ENCODE results near the gene TXNDC16. TPM values are rescaled to one million over a fixed set of nuclear protein-coding genes. Genes with fewer than 3 reads are reported as not detected.
"Not testable (repeated sequence)": the region's sequence is repeated elsewhere in the genome, so short reads cannot be mapped to it uniquely, and the experiment has no call there.

Gene TXNDC16
- total RNA-seq, 2 experiments from 2014 or later, result 4.0 to 5.2 TPM

- intact Hi-C loops (cut with DNase I, micrococcal nuclease), result no loop called here
- H3K9me3 Mint-ChIP-seq (ENCODE audit: low read depth), result peaks cover 4% of the 10 kb centered on the region
- no peak overlapping the region for H3K4me3 Mint-ChIP-seq
- POLR2A ChIA-PET, result no interaction called here
- H3K4me1 Mint-ChIP-seq, result no peaks in the 10 kb centered on the region
- H3K27me3 Mint-ChIP-seq, result no peaks in the 10 kb centered on the region
- DNase-seq (no peak), ATAC-seq (no peak)
- CTCF ChIA-PET, result interaction anchor here (0.9 kb wide), 1 partner anchor 12 kb away, joined by 3 read pairs; no protein-coding TSS in a partner anchor
- H3K36me3 Mint-ChIP-seq (ENCODE audit: low read depth), result peaks cover 36% of the 10 kb centered on the region
- no peak overlapping the region for H3K27ac Mint-ChIP-seq
Measured at GRCh38 chr14:52481864-52482263, 70.4 kb downstream of the TXNDC16 start.

- POLR2A ChIA-PET, result no interaction called here
- peaks cover 28% of the 10 kb centered on the region for H3K36me3 Mint-ChIP-seq (ENCODE audit: low read depth)
- no peak overlapping the region for H3K27ac Mint-ChIP-seq
- ATAC-seq (peak; percentile 26), DNase-seq (no peak)
- intact Hi-C loops (cut with DNase I, micrococcal nuclease), result loop anchor here (1.0 kb wide), 2 partner anchors 174 to 477 kb away; no protein-coding TSS in a partner anchor
- peaks cover 8% of the 10 kb centered on the region for H3K9me3 Mint-ChIP-seq (ENCODE audit: low read depth)
- peaks cover 3% of the 10 kb centered on the region for H3K4me1 Mint-ChIP-seq
- H3K27me3 Mint-ChIP-seq, result no peaks in the 10 kb centered on the region
- CTCF ChIA-PET, result interaction anchor here (1.3 kb wide), 1 partner anchor 173 kb away, joined by 9 read pairs; no protein-coding TSS in a partner anchor
- H3K4me3 Mint-ChIP-seq, result no peak overlapping the region
Measured at GRCh38 chr14:52473557-52473956, 78.7 kb downstream of the TXNDC16 start.

DNA sequence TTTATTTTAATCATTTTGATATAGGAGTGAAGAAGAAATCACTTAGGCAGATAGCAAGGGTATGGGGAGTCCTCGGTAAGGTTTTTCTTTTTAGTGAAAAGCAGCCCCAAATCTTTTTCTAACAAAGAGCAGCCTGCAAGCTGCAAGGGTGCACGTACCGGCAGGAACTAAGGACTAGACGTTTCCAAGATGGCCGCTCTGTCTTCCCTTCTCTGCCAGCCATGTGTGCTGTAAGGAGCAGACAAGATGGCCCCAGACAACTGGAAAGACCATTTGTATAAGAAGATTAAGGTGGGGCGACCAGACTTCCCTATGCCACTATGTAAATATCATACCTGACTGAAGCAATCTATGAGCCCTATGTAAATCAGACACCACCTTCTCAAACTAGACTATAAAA lies 79.6 kb downstream of the TXNDC16 start:
- ChIA-PET POLR2A (no interaction called here), CTCF (interaction anchor here (0.6 to 1.3 kb wide), 4 partner anchors 54 to 342 kb away, joined by 3 to 9 read pairs (median 3); no protein-coding TSS in a partner anchor)
- H3K36me3 Mint-ChIP-seq (ENCODE audit: low read depth), result peaks cover 23% of the 10 kb centered on the region
- ATAC-seq (no peak), DNase-seq (no peak)
- H3K27ac Mint-ChIP-seq, result no peak overlapping the region
- H3K4me3 Mint-ChIP-seq, result no peak overlapping the region
- peaks cover 6% of the 10 kb centered on the region for H3K4me1 Mint-ChIP-seq
- intact Hi-C loops (cut with DNase I, micrococcal nuclease), result loop anchor here (1.0 kb wide), 2 partner anchors 173 to 476 kb away; no protein-coding TSS in a partner anchor
- H3K27me3 Mint-ChIP-seq, result no peaks in the 10 kb centered on the region
- peaks cover 8% of the 10 kb centered on the region for H3K9me3 Mint-ChIP-seq (ENCODE audit: low read depth)

DNA sequence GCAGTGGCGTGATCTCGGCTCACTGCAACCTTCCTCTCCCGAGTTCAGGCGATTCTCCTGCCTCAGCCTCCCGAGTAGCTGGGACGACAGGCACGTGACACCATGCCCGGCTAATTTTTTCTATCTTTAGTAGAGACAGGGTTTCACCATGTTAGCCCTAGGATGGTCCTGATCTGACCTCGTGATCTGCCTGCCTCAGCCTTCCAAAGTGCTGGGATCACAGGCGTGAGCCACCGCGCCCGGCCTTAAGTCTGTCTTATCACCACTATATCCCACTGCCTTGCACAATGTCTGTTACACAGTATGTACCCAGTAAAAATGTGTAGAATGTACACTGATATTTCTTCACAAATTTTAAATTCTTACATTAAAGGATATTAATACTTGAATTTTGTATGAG lies 80.1 kb downstream of the TXNDC16 start:
- H3K4me3 Mint-ChIP-seq; H3K27me3 Mint-ChIP-seq; POLR2A ChIA-PET; DNase-seq; ATAC-seq; H3K9me3 Mint-ChIP-seq (ENCODE audit: low read depth); H3K27ac Mint-ChIP-seq; intact Hi-C loops (cut with DNase I, micrococcal nuclease): not testable (repeated sequence)
- Mint-ChIP-seq H3K4me1 (peaks cover 10% of the 10 kb centered on the region), H3K36me3 (ENCODE audit: low read depth) (peaks cover 21% of the 10 kb centered on the region)
- CTCF ChIA-PET, result interaction anchor here (0.6 to 1.3 kb wide), 3 partner anchors 54 to 341 kb away, joined by 3 to 9 read pairs (median 3); no protein-coding TSS in a partner anchor

GRCh38 chr14:52467515-52468266 lies 84.6 kb downstream of the TXNDC16 start:
- ChIA-PET CTCF (interaction anchor here (0.7 to 1.2 kb wide), 4 partner anchors 10 to 167 kb away, joined by 3 to 4 read pairs (median 3); no protein-coding TSS in a partner anchor), POLR2A (no interaction called here)
- peaks cover 8% of the 10 kb centered on the region for H3K36me3 Mint-ChIP-seq (ENCODE audit: low read depth)
- no peak overlapping the region for H3K27ac Mint-ChIP-seq
- no peaks in the 10 kb centered on the region for H3K27me3 Mint-ChIP-seq
- peak; percentile 97 for ATAC-seq
- no peaks in the 10 kb centered on the region for H3K9me3 Mint-ChIP-seq (ENCODE audit: low read depth)
- intact Hi-C loops (cut with DNase I, micrococcal nuclease), result loop anchor here (2.0 kb wide), 2 partner anchors 53 to 65 kb away; no protein-coding TSS in a partner anchor
- H3K4me3 Mint-ChIP-seq, result no peak overlapping the region
- peaks cover 7% of the 10 kb centered on the region for H3K4me1 Mint-ChIP-seq
- peak; percentile 13 for DNase-seq

- DNase-seq, result no peak
- Mint-ChIP-seq H3K4me3 (no peak overlapping the region), H3K4me1 (peaks cover 7% of the 10 kb centered on the region), H3K36me3 (ENCODE audit: low read depth) (peaks cover 27% of the 10 kb centered on the region), H3K9me3 (ENCODE audit: low read depth) (peaks cover 7% of the 10 kb centered on the region), H3K27me3 (no peaks in the 10 kb centered on the region), H3K27ac (no peak overlapping the region)
- POLR2A ChIA-PET, result no interaction called here
- ATAC-seq, result no peak
- CTCF ChIA-PET, result no interaction called here
- intact Hi-C loops (cut with DNase I, micrococcal nuclease), result no loop called here
Measured at GRCh38 chr14:52464175-52464574, 88.1 kb downstream of the TXNDC16 start.

- Mint-ChIP-seq H3K9me3 (ENCODE audit: low read depth) (peaks cover 7% of the 10 kb centered on the region), H3K36me3 (ENCODE audit: low read depth) (peaks cover 28% of the 10 kb centered on the region), H3K4me3 (no peak overlapping the region), H3K4me1 (peaks cover 7% of the 10 kb centered on the region), H3K27ac (no peak overlapping the region), H3K27me3 (no peaks in the 10 kb centered on the region)
- ChIA-PET CTCF (no interaction called here), POLR2A (no interaction called here)
- DNase-seq (no peak), ATAC-seq (no peak)
- intact Hi-C loops (cut with DNase I, micrococcal nuclease), result no loop called here
Measured at GRCh38 chr14:52463375-52463774, 88.9 kb downstream of the TXNDC16 start.

DNA sequence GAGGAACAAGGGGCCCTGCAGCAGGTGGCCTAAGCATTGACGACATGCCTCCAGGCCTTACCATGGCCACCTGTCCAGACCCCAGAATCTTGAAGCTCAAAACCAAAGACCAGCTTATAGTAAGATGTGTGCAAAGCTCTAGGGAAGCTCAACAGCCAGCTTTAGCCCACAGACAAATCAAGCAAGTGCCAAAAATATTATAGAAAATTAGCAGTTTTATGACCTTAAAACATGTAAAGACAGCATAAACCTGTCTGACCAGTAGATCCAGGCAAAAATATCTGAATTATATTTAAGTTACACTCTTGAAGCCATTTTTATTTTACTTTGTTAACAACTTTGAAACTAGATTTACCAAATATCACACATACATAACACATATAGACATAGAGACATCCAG lies 90.6 kb downstream of the TXNDC16 start:
- H3K4me1 Mint-ChIP-seq, result peaks cover 8% of the 10 kb centered on the region
- ATAC-seq (no peak), DNase-seq (no peak)
- no peaks in the 10 kb centered on the region for H3K27me3 Mint-ChIP-seq
- peaks cover 7% of the 10 kb centered on the region for H3K9me3 Mint-ChIP-seq (ENCODE audit: low read depth)
- ChIA-PET CTCF (interaction anchor here (0.8 to 3.3 kb wide), 2 partner anchors 144 to 161 kb away, joined by 3 to 14 read pairs; no protein-coding TSS in a partner anchor), POLR2A (no interaction called here)
- peaks cover 27% of the 10 kb centered on the region for H3K36me3 Mint-ChIP-seq (ENCODE audit: low read depth)
- intact Hi-C loops (cut with DNase I, micrococcal nuclease), result no loop called here
- no peak overlapping the region for H3K27ac Mint-ChIP-seq
- H3K4me3 Mint-ChIP-seq, result no peak overlapping the region

DNA sequence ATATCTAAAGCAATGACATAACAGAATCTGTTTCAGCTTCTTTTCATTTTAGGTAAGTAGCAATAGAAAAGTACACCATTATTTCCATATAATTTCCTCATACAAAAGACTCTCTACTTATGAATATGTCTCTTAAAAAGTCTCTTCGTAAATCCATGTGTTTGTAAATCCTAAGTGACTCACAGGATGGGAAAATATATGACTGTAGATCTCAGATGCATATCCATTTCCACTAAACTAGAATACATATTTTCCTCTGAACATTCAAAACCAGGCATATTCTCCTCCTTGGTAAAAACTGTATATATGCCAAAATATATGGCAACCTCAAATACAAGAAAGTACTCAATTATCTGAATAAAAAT lies 93.6 kb downstream of the TXNDC16 start:
- peaks cover 7% of the 10 kb centered on the region for H3K9me3 Mint-ChIP-seq (ENCODE audit: low read depth)
- ATAC-seq (no peak), DNase-seq (no peak)
- H3K36me3 Mint-ChIP-seq (ENCODE audit: low read depth), result peaks cover 25% of the 10 kb centered on the region
- POLR2A ChIA-PET, result no interaction called here
- CTCF ChIA-PET, result interaction anchor here (1.3 to 1.5 kb wide), 2 partner anchors 9 to 56 kb away, joined by 4 read pairs; no protein-coding TSS in a partner anchor
- H3K27me3 Mint-ChIP-seq, result no peaks in the 10 kb centered on the region
- peaks cover 8% of the 10 kb centered on the region for H3K4me1 Mint-ChIP-seq
- intact Hi-C loops (cut with DNase I, micrococcal nuclease), result loop anchor here (5.0 kb wide), 3 partner anchors 46 to 131 kb away; no protein-coding TSS in a partner anchor
- no peak overlapping the region for H3K4me3 Mint-ChIP-seq
- no peak overlapping the region for H3K27ac Mint-ChIP-seq

DNA sequence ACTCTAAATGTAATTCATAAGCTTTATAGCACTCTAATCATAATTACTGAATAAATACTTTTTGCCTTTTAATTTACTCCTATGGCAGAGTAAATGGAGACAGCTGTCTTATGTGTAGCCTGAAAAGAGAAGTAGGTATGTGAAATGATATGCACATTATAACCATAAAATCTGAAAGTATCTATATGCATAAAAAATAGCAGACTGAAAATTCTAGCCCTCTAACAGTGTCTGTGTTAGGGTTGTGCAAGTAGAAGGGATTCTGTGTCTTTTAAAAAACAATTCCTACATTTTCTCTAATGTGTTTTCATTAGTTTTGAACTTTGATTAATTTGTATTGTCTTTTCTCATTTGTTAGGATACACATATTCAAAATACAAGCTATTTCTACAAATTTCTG lies 94.9 kb downstream of the TXNDC16 start:
- CTCF ChIA-PET, result interaction anchor here (1.3 to 2.2 kb wide), 3 partner anchors 11 to 130 kb away, joined by 4 read pairs; no protein-coding TSS in a partner anchor
- H3K4me1 Mint-ChIP-seq, result peaks cover 8% of the 10 kb centered on the region
- no peak for ATAC-seq
- H3K36me3 Mint-ChIP-seq (ENCODE audit: low read depth), result peaks cover 26% of the 10 kb centered on the region
- DNase-seq, result no peak
- intact Hi-C loops (cut with DNase I, micrococcal nuclease), result loop anchor here (5.0 kb wide), 3 partner anchors 45 to 130 kb away; no protein-coding TSS in a partner anchor
- H3K27ac Mint-ChIP-seq, result no peak overlapping the region
- peaks cover 7% of the 10 kb centered on the region for H3K9me3 Mint-ChIP-seq (ENCODE audit: low read depth)
- no peaks in the 10 kb centered on the region for H3K27me3 Mint-ChIP-seq
- H3K4me3 Mint-ChIP-seq, result no peak overlapping the region
- POLR2A ChIA-PET, result interaction anchor here (0.6 kb wide), 1 partner anchor 1982 kb away, joined by 3 read pairs; no protein-coding TSS in a partner anchor

DNA sequence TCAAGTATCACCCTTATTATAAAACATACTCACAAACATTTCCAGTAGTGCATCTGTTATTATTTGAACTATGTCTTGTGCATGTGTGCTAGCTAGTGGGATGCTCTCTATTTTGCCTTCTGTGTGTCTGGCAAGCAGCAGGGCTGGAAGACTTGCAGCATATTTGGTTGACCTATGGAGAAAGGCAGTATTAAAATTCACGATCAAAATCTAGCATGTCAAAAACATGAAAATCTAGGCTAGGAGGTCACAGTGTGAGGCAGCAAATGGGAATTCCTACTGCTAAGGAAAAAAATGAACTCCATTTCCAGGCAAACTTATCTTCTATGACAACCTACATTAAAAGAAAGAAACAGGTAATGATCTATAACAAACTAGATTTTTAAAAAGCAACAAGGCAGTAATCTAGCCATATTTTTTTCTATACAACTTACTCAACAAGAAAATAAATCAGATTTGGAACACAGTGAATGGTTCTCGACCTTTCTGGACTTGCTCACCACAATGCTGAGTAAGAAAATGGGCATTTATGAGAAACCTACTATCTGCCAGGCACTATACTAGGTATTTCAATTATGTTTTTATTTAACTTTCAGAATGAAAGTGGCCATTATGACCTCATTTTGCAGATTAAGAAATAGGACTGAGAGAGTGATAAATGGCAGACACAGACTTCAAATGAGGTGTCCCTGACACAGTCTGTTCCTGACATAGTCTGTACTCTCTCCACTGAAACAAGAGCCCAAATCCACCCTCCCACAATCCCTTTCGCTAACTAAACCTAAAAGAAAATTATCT lies 96.8 kb downstream of the TXNDC16 start:
- ATAC-seq, result peak; percentile 57
- no peak for DNase-seq
- intact Hi-C loops (cut with DNase I, micrococcal nuclease), result loop anchor here (5.0 kb wide), 3 partner anchors 43 to 128 kb away; no protein-coding TSS in a partner anchor
- POLR2A ChIA-PET, result no interaction called here
- Mint-ChIP-seq H3K27me3 (no peaks in the 10 kb centered on the region), H3K27ac (no peak overlapping the region), H3K4me3 (no peak overlapping the region), H3K36me3 (ENCODE audit: low read depth) (peaks cover 18% of the 10 kb centered on the region), H3K9me3 (ENCODE audit: low read depth) (peaks cover 3% of the 10 kb centered on the region), H3K4me1 (peaks cover 8% of the 10 kb centered on the region)
- CTCF ChIA-PET, result interaction anchor here (0.8 kb wide), 1 partner anchor 157 kb away, joined by 3 read pairs; no protein-coding TSS in a partner anchor

All from activated CD4-positive, alpha-beta T cell treated with anti-CD3 and anti-CD28 coated beads for 36 hours (primary cell).